ENCODE data around the gene TRIB2. TPM values are rescaled to one million over a fixed set of nuclear protein-coding genes. Genes with fewer than 3 reads are reported as not detected.

TRIB2 gene
- total and polyA plus RNA-seq, 2 donors (not counting 3 experiments of a cell fraction or from before 2014, with no cell fraction given), result 15.8 to 20.5 TPM

DNA sequence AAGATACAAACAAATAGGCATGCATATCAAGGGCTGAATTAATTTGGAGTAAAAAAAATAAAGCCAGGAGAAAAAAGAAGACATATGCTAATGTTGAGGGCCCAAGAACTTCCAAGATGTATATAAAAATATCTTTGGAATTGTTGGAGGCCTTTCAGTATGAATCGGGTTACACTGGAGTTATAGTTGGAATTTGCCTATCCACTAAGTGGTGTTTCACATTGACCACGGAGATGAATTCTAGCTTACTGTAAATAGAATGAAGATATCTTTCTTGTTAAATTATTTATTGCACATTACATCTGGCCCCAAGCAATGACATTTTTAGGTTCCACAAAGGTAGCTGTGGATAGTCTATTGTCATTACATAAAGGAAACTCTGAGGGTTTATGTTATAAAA, 38.5 kb upstream of the TRIB2 start:
- CTCF ChIA-PET, result interaction anchor here (0.6 kb wide), 1 partner anchor 32 kb away, joined by 3 read pairs; no protein-coding TSS in a partner anchor
- FAIRE-seq, result no peak
- Histone ChIP-seq H3K27me3 (ENCODE audit: control insufficient read depth in 2 of 2, insufficient read depth in 2 of 2, low read length in 2 of 2) (no peaks in the 10 kb centered on the region), H2AFZ (ENCODE audit: low read depth, low read length) (no peak overlapping the region), H3K4me3 (replicated peaks in 1 of 3; ENCODE audit: insufficient read depth in 1 of 3, low read depth in 1 of 3, low read length in 3 of 3) (no peak overlapping the region), H3K9me1 (replicated peaks; ENCODE audit: control insufficient read depth, extremely low read depth, insufficient read depth, low read length) (no peaks in the 10 kb centered on the region), H4K20me1 (replicated peaks; ENCODE audit: control insufficient read depth, extremely low read depth, insufficient read depth, low read length) (no peaks in the 10 kb centered on the region), H3K9ac (replicated peaks; ENCODE audit: extremely low read depth, insufficient read depth, low read length) (no peak overlapping the region), H3K9me3 (replicated peaks; ENCODE audit: control insufficient read depth, insufficient read depth, low read length) (no peaks in the 10 kb centered on the region), H3K27ac (ENCODE audit: insufficient read depth, low read depth, low read length) (no peak overlapping the region), H3K79me2 (ENCODE audit: control insufficient read depth, insufficient read depth, low read length) (no peaks in the 10 kb centered on the region), H3K36me3 (ENCODE audit: control insufficient read depth in 2 of 2, extremely low read depth in 1 of 2, insufficient read depth in 2 of 2, low read length in 2 of 2) (no peaks in the 10 kb centered on the region), H3K4me1 (ENCODE audit: control insufficient read depth, extremely low read depth, insufficient read depth, low read length) (peaks cover 15% of the 10 kb centered on the region), H3K4me2 (ENCODE audit: insufficient read depth, low read length) (no peak overlapping the region)
- no peak for TF ChIP-seq MYC (IDR thresholded peaks at IDR 0.05; ENCODE audit: low read depth, low read length)
- no peak for TF ChIP-seq FOS (IDR thresholded peaks at IDR 0.05; ENCODE audit: borderline replicate concordance, insufficient read depth, low read length)
- no peak for TF ChIP-seq EZH2 (IDR thresholded peaks at IDR 0.05; ENCODE audit: borderline replicate concordance, low read depth, low read length, severe bottlenecking)
- TF ChIP-seq, protein P1, sequence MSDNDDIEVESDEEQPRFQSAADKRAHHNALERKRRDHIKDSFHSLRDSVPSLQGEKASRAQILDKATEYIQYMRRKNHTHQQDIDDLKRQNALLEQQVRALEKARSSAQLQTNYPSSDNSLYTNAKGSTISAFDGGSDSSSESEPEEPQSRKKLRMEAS (IDR thresholded peaks at IDR 0.05; ENCODE audit: insufficient read depth, insufficient read length), result no peak
- TF ChIP-seq JUN (IDR thresholded peaks at IDR 0.05; ENCODE audit: borderline replicate concordance, insufficient read depth, insufficient read length, low read depth), result no peak
- TF ChIP-seq POLR2AphosphoS5 (IDR thresholded peaks at IDR 0.05; ENCODE audit: insufficient read depth, low read depth, low read length), result no peak
- TF ChIP-seq POLR2A (IDR thresholded peaks at IDR 0.05; ENCODE audit: low read depth, low read length), result no peak
- TF ChIP-seq GATA2 (IDR thresholded peaks at IDR 0.05; ENCODE audit: insufficient read depth, insufficient read length, low read depth, low read length), result no peak
- TF ChIP-seq, protein P2, sequence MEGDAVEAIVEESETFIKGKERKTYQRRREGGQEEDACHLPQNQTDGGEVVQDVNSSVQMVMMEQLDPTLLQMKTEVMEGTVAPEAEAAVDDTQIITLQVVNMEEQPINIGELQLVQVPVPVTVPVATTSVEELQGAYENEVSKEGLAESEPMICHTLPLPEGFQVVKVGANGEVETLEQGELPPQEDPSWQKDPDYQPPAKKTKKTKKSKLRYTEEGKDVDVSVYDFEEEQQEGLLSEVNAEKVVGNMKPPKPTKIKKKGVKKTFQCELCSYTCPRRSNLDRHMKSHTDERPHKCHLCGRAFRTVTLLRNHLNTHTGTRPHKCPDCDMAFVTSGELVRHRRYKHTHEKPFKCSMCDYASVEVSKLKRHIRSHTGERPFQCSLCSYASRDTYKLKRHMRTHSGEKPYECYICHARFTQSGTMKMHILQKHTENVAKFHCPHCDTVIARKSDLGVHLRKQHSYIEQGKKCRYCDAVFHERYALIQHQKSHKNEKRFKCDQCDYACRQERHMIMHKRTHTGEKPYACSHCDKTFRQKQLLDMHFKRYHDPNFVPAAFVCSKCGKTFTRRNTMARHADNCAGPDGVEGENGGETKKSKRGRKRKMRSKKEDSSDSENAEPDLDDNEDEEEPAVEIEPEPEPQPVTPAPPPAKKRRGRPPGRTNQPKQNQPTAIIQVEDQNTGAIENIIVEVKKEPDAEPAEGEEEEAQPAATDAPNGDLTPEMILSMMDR (IDR thresholded peaks at IDR 0.05; ENCODE audit: extremely low read depth in 1 of 2, insufficient read depth in 1 of 2, low read depth in 1 of 2, low read length in 2 of 2), result no peak
- intact Hi-C loops (cut with micrococcal nuclease), result no loop called here
- POLR2A ChIA-PET, result no interaction called here
- dilution Hi-C loops (cut with MboI; ENCODE audit: extremely low pct_ligation_motif_present, low sequenced_read_pairs), result no loop called here
- DNase-seq (ENCODE audit: low read depth, low spot score), result no peak
- BruUV-seq (replicated peaks), result no TSS peak
